Measurements from ENCODE around the gene PRKAR1A.

Gene PRKAR1A

DNA sequence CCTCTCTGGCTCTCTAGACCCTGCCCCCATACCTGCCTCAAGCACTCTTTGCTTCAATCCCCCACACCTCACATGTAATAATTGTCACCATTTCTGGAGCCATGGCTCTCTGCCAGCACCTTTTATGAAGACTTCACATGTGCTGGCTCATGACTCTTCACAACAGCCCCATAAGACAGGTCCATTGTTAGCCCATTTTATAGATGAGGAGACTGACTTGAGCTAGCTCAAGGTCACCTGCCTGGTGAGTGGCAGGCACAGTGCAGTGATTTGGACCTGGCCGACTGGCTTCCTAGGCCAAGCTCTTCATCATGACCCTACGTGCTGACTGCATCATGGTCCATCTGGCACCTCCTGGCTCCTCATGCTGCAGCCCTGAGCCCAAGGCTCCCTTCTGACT, 63.9 kb downstream of the PRKAR1A start:
- Histone ChIP-seq H3K9me3 (ENCODE audit: control insufficient read depth, insufficient read depth, low read depth, low read length) (no peaks in the 10 kb centered on the region), H3K4me3 (ENCODE audit: low read depth, low read length) (no peak overlapping the region), H3K27ac (ENCODE audit: extremely low read depth, low read depth, low read length) (no peak overlapping the region), H3K36me3 (ENCODE audit: control insufficient read depth in 2 of 2, insufficient read depth in 1 of 2, low read length in 2 of 2) (no peaks in the 10 kb centered on the region), H3K4me1 (ENCODE audit: control insufficient read depth, insufficient read depth, low read length) (no peaks in the 10 kb centered on the region)
- no peak for TF ChIP-seq ZNF184 (tag by site-specific recombination; IDR thresholded peaks at IDR 0.05)
- no peak for TF ChIP-seq GLI4 (tag by site-specific recombination; IDR thresholded peaks at IDR 0.05)
- no peak for TF ChIP-seq ZNF555 (tag by site-specific recombination; conservative IDR thresholded peaks at IDR 0.05)
- TF ChIP-seq, protein P1, sequence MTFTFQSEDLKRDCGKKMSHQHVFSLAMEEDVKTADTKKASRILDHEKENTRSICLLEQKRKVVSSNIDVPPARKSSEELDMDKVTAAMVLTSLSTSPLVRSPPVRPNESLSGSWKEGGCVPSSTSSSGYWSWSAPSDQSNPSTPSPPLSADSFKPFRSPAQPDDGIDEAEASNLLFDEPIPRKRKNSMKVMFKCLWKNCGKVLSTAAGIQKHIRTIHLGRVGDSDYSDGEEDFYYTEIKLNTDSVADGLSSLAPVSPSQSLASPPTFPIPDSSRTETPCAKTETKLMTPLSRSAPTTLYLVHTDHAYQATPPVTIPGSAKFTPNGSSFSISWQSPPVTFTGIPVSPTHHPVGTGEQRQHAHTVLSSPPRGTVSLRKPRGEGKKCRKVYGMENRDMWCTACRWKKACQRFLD (tag by site-specific recombination; IDR thresholded peaks at IDR 0.05), result no peak
- no peak for TF ChIP-seq ZNF239 (tag by site-specific recombination; IDR thresholded peaks at IDR 0.05)
- no peak for TF ChIP-seq ZNF701 (tag by site-specific recombination; IDR thresholded peaks at IDR 0.05)
- TF ChIP-seq, protein P2, sequence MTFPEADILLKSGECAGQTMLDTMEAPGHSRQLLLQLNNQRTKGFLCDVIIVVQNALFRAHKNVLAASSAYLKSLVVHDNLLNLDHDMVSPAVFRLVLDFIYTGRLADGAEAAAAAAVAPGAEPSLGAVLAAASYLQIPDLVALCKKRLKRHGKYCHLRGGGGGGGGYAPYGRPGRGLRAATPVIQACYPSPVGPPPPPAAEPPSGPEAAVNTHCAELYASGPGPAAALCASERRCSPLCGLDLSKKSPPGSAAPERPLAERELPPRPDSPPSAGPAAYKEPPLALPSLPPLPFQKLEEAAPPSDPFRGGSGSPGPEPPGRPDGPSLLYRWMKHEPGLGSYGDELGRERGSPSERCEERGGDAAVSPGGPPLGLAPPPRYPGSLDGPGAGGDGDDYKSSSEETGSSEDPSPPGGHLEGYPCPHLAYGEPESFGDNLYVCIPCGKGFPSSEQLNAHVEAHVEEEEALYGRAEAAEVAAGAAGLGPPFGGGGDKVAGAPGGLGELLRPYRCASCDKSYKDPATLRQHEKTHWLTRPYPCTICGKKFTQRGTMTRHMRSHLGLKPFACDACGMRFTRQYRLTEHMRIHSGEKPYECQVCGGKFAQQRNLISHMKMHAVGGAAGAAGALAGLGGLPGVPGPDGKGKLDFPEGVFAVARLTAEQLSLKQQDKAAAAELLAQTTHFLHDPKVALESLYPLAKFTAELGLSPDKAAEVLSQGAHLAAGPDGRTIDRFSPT (tag by site-specific recombination; IDR thresholded peaks at IDR 0.05), result no peak
- no peak for TF ChIP-seq ZNF623 (tag by site-specific recombination; IDR thresholded peaks at IDR 0.05)
- TF ChIP-seq ZNF37A (tag by site-specific recombination; IDR thresholded peaks at IDR 0.05), result no peak
- TF ChIP-seq HOXC10 (CRISPR knock-in tag; IDR thresholded peaks at IDR 0.05), result no peak
- no peak for TF ChIP-seq ZBTB20 (tag by site-specific recombination; IDR thresholded peaks at IDR 0.05)
- no peak for TF ChIP-seq OSR2 (tag by site-specific recombination; IDR thresholded peaks at IDR 0.05)
- no peak for TF ChIP-seq ZBTB48 (tag by site-specific recombination; IDR thresholded peaks at IDR 0.05)
- TF ChIP-seq, protein P3, sequence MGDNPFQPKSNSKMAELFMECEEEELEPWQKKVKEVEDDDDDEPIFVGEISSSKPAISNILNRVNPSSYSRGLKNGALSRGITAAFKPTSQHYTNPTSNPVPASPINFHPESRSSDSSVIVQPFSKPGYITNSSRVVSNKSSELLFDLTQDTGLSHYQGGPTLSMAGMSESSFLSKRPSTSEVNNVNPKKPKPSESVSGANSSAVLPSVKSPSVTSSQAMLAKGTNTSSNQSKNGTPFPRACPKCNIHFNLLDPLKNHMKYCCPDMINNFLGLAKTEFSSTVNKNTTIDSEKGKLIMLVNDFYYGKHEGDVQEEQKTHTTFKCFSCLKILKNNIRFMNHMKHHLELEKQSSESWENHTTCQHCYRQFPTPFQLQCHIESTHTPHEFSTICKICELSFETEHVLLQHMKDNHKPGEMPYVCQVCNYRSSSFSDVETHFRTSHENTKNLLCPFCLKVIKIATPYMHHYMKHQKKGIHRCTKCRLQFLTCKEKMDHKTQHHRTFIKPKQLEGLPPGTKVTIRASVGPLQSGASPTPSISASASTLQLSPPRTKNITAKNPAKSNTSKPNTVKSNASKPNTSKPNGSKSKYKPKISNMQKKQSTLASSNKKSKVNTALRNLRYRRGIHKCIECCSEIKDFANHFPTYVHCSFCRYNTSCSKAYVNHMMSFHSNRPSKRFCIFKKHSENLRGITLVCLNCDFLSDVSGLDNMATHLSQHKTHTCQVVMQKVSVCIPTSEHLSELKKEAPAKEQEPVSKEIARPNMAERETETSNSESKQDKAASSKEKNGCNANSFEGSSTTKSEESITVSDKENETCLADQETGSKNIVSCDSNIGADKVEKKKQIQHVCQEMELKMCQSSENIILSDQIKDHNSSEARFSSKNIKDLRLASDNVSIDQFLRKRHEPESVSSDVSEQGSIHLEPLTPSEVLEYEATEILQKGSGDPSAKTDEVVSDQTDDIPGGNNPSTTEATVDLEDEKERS (tag by site-specific recombination; IDR thresholded peaks at IDR 0.05), result no peak
- TF ChIP-seq, protein P4, sequence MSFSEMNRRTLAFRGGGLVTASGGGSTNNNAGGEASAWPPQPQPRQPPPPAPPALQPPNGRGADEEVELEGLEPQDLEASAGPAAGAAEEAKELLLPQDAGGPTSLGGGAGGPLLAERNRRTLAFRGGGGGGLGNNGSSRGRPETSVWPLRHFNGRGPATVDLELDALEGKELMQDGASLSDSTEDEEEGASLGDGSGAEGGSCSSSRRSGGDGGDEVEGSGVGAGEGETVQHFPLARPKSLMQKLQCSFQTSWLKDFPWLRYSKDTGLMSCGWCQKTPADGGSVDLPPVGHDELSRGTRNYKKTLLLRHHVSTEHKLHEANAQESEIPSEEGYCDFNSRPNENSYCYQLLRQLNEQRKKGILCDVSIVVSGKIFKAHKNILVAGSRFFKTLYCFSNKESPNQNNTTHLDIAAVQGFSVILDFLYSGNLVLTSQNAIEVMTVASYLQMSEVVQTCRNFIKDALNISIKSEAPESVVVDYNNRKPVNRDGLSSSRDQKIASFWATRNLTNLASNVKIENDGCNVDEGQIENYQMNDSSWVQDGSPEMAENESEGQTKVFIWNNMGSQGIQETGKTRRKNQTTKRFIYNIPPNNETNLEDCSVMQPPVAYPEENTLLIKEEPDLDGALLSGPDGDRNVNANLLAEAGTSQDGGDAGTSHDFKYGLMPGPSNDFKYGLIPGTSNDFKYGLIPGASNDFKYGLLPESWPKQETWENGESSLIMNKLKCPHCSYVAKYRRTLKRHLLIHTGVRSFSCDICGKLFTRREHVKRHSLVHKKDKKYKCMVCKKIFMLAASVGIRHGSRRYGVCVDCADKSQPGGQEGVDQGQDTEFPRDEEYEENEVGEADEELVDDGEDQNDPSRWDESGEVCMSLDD (tag by site-specific recombination; IDR thresholded peaks at IDR 0.05), result no peak
- no peak for TF ChIP-seq SP3 (tag by site-specific recombination; IDR thresholded peaks at IDR 0.05)
- no peak for TF ChIP-seq YY1 (tag by site-specific recombination; IDR thresholded peaks at IDR 0.05)
- no peak for TF ChIP-seq ZNF155 (tag by site-specific recombination; IDR thresholded peaks at IDR 0.05)
- TF ChIP-seq, protein P5, sequence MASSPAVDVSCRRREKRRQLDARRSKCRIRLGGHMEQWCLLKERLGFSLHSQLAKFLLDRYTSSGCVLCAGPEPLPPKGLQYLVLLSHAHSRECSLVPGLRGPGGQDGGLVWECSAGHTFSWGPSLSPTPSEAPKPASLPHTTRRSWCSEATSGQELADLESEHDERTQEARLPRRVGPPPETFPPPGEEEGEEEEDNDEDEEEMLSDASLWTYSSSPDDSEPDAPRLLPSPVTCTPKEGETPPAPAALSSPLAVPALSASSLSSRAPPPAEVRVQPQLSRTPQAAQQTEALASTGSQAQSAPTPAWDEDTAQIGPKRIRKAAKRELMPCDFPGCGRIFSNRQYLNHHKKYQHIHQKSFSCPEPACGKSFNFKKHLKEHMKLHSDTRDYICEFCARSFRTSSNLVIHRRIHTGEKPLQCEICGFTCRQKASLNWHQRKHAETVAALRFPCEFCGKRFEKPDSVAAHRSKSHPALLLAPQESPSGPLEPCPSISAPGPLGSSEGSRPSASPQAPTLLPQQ (tag by site-specific recombination; IDR thresholded peaks at IDR 0.05), result no peak
- TF ChIP-seq, protein P6, sequence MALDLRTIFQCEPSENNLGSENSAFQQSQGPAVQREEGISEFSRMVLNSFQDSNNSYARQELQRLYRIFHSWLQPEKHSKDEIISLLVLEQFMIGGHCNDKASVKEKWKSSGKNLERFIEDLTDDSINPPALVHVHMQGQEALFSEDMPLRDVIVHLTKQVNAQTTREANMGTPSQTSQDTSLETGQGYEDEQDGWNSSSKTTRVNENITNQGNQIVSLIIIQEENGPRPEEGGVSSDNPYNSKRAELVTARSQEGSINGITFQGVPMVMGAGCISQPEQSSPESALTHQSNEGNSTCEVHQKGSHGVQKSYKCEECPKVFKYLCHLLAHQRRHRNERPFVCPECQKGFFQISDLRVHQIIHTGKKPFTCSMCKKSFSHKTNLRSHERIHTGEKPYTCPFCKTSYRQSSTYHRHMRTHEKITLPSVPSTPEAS (tag by site-specific recombination; IDR thresholded peaks at IDR 0.05), result no peak
- ChIA-PET CTCF (interaction anchor here (1.5 to 1.8 kb wide), 2 partner anchors 37 to 44 kb away, joined by 5 to 6 read pairs; no protein-coding TSS in a partner anchor), POLR2A (no interaction called here)

Data from HEK293 (cell line).